Keratinocyte (primary cell): ENCODE data around the gene FRZB. TPM values are rescaled to one million over a fixed set of nuclear protein-coding genes. Genes with fewer than 3 reads are reported as not detected.

Experiments used
- DNase-seq: peaks from one replicate; pipeline ENCODE4 v3.0.0-alpha.2; 2011; ENCODE audit warnings: low read depth, missing footprints, low spot score
- FAIRE-seq: peaks from 2 replicates; lab custom pipeline; 2011; peaks lifted over from hg19 to GRCh38; lab: Jason Lieb, UNC
- H2AFZ ChIP-seq: 2 replicates; pipeline ENCODE4 v1.6.0; 2012; ENCODE audit warnings: low read length, control low read depth, inconsistent platforms; ENCODE audit not compliant: control insufficient read depth
- H3K27ac ChIP-seq: 2 replicates; pipeline ENCODE4 v1.5.1; 2011; ENCODE audit warnings: low read length; ENCODE audit not compliant: control insufficient read depth, insufficient read depth
- H3K27me3 ChIP-seq: 3 replicates; pipeline ENCODE4 v1.6.0; 2011; ENCODE audit warnings: low read length; ENCODE audit not compliant: control insufficient read depth, insufficient read depth; ENCODE audit errors: extremely low read depth
- H3K36me3 ChIP-seq, 2 experiments: 2 replicates in 1 of 2; 3 replicates in 1 of 2; pipeline ENCODE4 v1.5.1; 2011; ENCODE audit warnings: low read length in 2 of 2, mild to moderate bottlenecking in 1 of 2; ENCODE audit not compliant: control insufficient read depth in 2 of 2, insufficient read depth in 2 of 2; ENCODE audit errors: extremely low read depth in 1 of 2
- H3K4me1 ChIP-seq: 3 replicates; pipeline ENCODE4 v1.5.1; 2011; ENCODE audit warnings: low read length; ENCODE audit not compliant: control insufficient read depth, insufficient read depth; ENCODE audit errors: extremely low read depth
- H3K4me2 ChIP-seq: 3 replicates; pipeline ENCODE4 v1.6.0; 2011; ENCODE audit warnings: low read depth, low read length; ENCODE audit not compliant: control insufficient read depth, insufficient read depth; ENCODE audit errors: extremely low read depth
- H3K4me3 ChIP-seq, 3 experiments: fragments of 200-600 bp in 1 of 3; sonication (generic) in 1 of 3; 2 replicates in 2 of 3; 3 replicates in 1 of 3; pipeline ENCODE4 v1.5.1; 2011 to 2016; ENCODE audit warnings: low read length in 3 of 3, mild to moderate bottlenecking in 3 of 3, control low read depth in 2 of 3, inconsistent platforms in 1 of 3, low read depth in 1 of 3, mixed read lengths in 1 of 3, mixed run types in 1 of 3, moderate library complexity in 1 of 3; ENCODE audit not compliant: control insufficient read depth in 2 of 3, insufficient read depth in 2 of 3; ENCODE audit errors: extremely low read depth in 1 of 3
- H3K79me2 ChIP-seq: 2 replicates; pipeline ENCODE4 v1.6.0; 2012; ENCODE audit warnings: low read length; ENCODE audit not compliant: control insufficient read depth, insufficient read depth
- H3K9ac ChIP-seq: 3 replicates; pipeline ENCODE4 v1.6.0; 2011; ENCODE audit warnings: low read length; ENCODE audit not compliant: control insufficient read depth, insufficient read depth; ENCODE audit errors: extremely low read depth
- H3K9me1 ChIP-seq: 3 replicates; pipeline ENCODE4 v1.6.0; 2011; ENCODE audit warnings: low read length; ENCODE audit not compliant: control insufficient read depth, insufficient read depth; ENCODE audit errors: extremely low read depth
- H3K9me3 ChIP-seq: 2 replicates; pipeline ENCODE4 v1.5.1; 2012; ENCODE audit warnings: low read depth, low read length; ENCODE audit not compliant: control insufficient read depth
- H4K20me1 ChIP-seq: 3 replicates; pipeline ENCODE4 v1.6.0; 2011; ENCODE audit warnings: low read length; ENCODE audit not compliant: control insufficient read depth, insufficient read depth; ENCODE audit errors: extremely low read depth
- CTCF ChIP-seq, 3 experiments: IDR thresholded peaks in 1 of 3; conservative IDR thresholded peaks in 1 of 3; optimal IDR thresholded peaks in 1 of 3; 2 replicates in 2 of 3; 3 replicates in 1 of 3; pipeline versions ENCODE3 to v1.5.1; 2011; ENCODE audit warnings: low read length in 3 of 3, mild to moderate bottlenecking in 3 of 3, moderate library complexity in 2 of 3, control low read depth in 1 of 3, inconsistent platforms in 1 of 3; ENCODE audit not compliant: insufficient read depth in 2 of 3; ENCODE audit errors: extremely low read depth in 1 of 3
- EZH2 ChIP-seq: IDR thresholded peaks from one replicate; pipeline ENCODE4 v1.6.1; 2012; ENCODE audit warnings: inconsistent platforms, mild to moderate bottlenecking, low read length, moderate library complexity
- dilution Hi-C: fragments of 300-500 bp; cut with MboI; formaldehyde crosslinking; loops from one replicate; pipeline ENCODE4 v1.7.0; 2020; ENCODE audit warnings: low sequenced_read_pairs; ENCODE audit not compliant: extremely low pct_ligation_motif_present
- polyA plus RNA-seq, 5 experiments: library from polyadenylated mRNA; depleted of rRNA in 3 of 5; stranded (reverse) in 3 of 5; stranded (forward) in 1 of 5; unstranded in 1 of 5; fragments of >200 nt; gene quantifications; 1 replicate in 1 of 5; 2 replicates in 3 of 5; 3 replicates in 1 of 5; pipeline versions ENCODE4 v1.2.1 to v1.2.3, GENCODE V29; 2011 to 2012; ENCODE audit warnings: missing spikeins in 2 of 5, low read depth in 1 of 5, low replicate concordance in 1 of 5

The FRZB gene
- polyA plus RNA-seq, 1 donor (not counting 4 experiments of a cell fraction or from before 2014, with no cell fraction given), result 0.05 TPM

- no peak for TF ChIP-seq CTCF (optimal IDR thresholded peaks at IDR 0.05 in 1 of 3, IDR thresholded peaks at IDR 0.05 in 1 of 3, conservative IDR thresholded peaks at IDR 0.05 in 1 of 3; ENCODE audit: extremely low read depth in 1 of 3, insufficient read depth in 2 of 3, low read length in 3 of 3)
- no peak for TF ChIP-seq EZH2
- Histone ChIP-seq H3K4me2 (no peak overlapping the region), H3K36me3 (no peaks in the 10 kb centered on the region), H4K20me1 (no peaks in the 10 kb centered on the region), H3K4me3 (no peak overlapping the region), H3K4me1 (no peaks in the 10 kb centered on the region), H2AFZ (no peak overlapping the region), H3K9ac (no peak overlapping the region), H3K9me1 (no peaks in the 10 kb centered on the region), H3K79me2 (no peaks in the 10 kb centered on the region), H3K27me3 (peaks cover 4% of the 10 kb centered on the region), H3K9me3 (no peaks in the 10 kb centered on the region), H3K27ac (no peak overlapping the region)
- dilution Hi-C loops, result no loop called here
- DNase-seq (no peak), FAIRE-seq (no peak)
Observed at GRCh38 chr2:182818925-182819324, 47.5 kb downstream of the FRZB start.

GRCh38 chr2:182818501-182818900 lies 47.9 kb downstream of the FRZB start:
- TF ChIP-seq CTCF (optimal IDR thresholded peaks at IDR 0.05 in 1 of 3, IDR thresholded peaks at IDR 0.05 in 1 of 3, conservative IDR thresholded peaks at IDR 0.05 in 1 of 3; ENCODE audit: extremely low read depth in 1 of 3, insufficient read depth in 2 of 3, low read length in 3 of 3) (no peak), EZH2 (no peak)
- Histone ChIP-seq H3K9ac (no peak overlapping the region), H3K4me2 (no peak overlapping the region), H3K79me2 (no peaks in the 10 kb centered on the region), H3K36me3 (no peaks in the 10 kb centered on the region), H3K27ac (no peak overlapping the region), H3K4me1 (no peaks in the 10 kb centered on the region), H3K4me3 (no peak overlapping the region), H2AFZ (no peak overlapping the region), H3K9me3 (no peaks in the 10 kb centered on the region), H3K9me1 (no peaks in the 10 kb centered on the region), H3K27me3 (peaks cover 4% of the 10 kb centered on the region), H4K20me1 (no peaks in the 10 kb centered on the region)
- FAIRE-seq (no peak), DNase-seq (no peak)
- dilution Hi-C loops, result no loop called here
